H1 (cell line): ENCODE data around the gene SLTM. TPM values are rescaled to one million over a fixed set of nuclear protein-coding genes. Genes with fewer than 3 reads are reported as not detected.

Experiments
- CTCF ChIA-PET: fragments of 300-600 bp; sonication (Branson Sonifier 250); formaldehyde crosslinking; loops from one replicate; lab custom pipeline; 2021; ENCODE audit not compliant: partially characterized antibody; lab: Charles Lee
- POLR2A ChIA-PET: fragments of 300-600 bp; sonication (Branson Sonifier 250); formaldehyde crosslinking; loops from one replicate; lab custom pipeline; 2021; ENCODE audit warnings: inconsistent platforms; ENCODE audit not compliant: partially characterized antibody; lab: Charles Lee
- DNase-seq, 2 experiments: peaks; one replicate each; pipeline versions ENCODE4 v3.0.0 to v3.0.0-alpha.2; 2010 to 2022; ENCODE audit warnings: low spot score in 2 of 2, low read depth in 1 of 2, mixed read lengths in 1 of 2
- FAIRE-seq: peaks from 2 replicates; lab custom pipeline; 2011; peaks lifted over from hg19 to GRCh38; lab: Jason Lieb, UNC
- H2AFZ ChIP-seq: 2 replicates; pipeline ENCODE4 v1.8.1; 2012; ENCODE audit warnings: low read length, inconsistent platforms
- H2AK5ac ChIP-seq: 2 replicates; pipeline ENCODE4 v1.6.1; 2013; ENCODE audit warnings: low read depth, low read length
- H2BK120ac ChIP-seq: replicated peaks from 2 replicates; pipeline ENCODE3; 2013; ENCODE audit warnings: low read depth, low read length, inconsistent platforms
- H2BK12ac ChIP-seq: 2 replicates; pipeline ENCODE4 v1.6.1; 2013; ENCODE audit warnings: low read depth, low read length
- H2BK15ac ChIP-seq: 2 replicates; pipeline ENCODE4 v1.6.1; 2013; ENCODE audit warnings: low read length
- H2BK20ac ChIP-seq: 2 replicates; pipeline ENCODE4 v1.6.1; 2013; ENCODE audit warnings: low read length
- H2BK5ac ChIP-seq: 2 replicates; pipeline ENCODE4 v1.6.1; 2013; ENCODE audit warnings: low read depth, low read length
- H3K14ac ChIP-seq: 2 replicates; pipeline ENCODE4 v1.6.1; 2013; ENCODE audit warnings: inconsistent platforms; ENCODE audit not compliant: insufficient read length
- H3K18ac ChIP-seq: 2 replicates; pipeline ENCODE4 v1.6.1; 2013; ENCODE audit warnings: low read length; ENCODE audit errors: extremely low read depth
- H3K23ac ChIP-seq: 2 replicates; pipeline ENCODE4 v1.6.1; 2013; ENCODE audit warnings: inconsistent platforms; ENCODE audit not compliant: insufficient read length
- H3K23me2 ChIP-seq: 2 replicates; pipeline ENCODE4 v1.6.1; 2013; ENCODE audit warnings: low read depth, low read length
- H3K27ac ChIP-seq: 2 replicates; pipeline ENCODE4 v1.6.1; 2011; ENCODE audit warnings: low read depth, low read length, inconsistent platforms
- H3K27me3 ChIP-seq, 4 experiments: replicated peaks in 1 of 4; 1 replicate in 1 of 4; 2 replicates in 3 of 4; pipeline versions ENCODE4 v1.6.1 to v1.8.1; 2011 to 2013; ENCODE audit warnings: low read length in 3 of 4, mild to moderate bottlenecking in 3 of 4, inconsistent platforms in 2 of 4, mixed read lengths in 2 of 4, moderate library complexity in 1 of 4; ENCODE audit not compliant: control insufficient read depth in 3 of 4, insufficient read depth in 3 of 4; ENCODE audit errors: extremely low read depth in 1 of 4
- H3K36me3 ChIP-seq, 4 experiments: 2 replicates each; pipeline versions ENCODE4 v1.6.1 to v1.8.1; 2011 to 2013; ENCODE audit warnings: mild to moderate bottlenecking in 4 of 4, low read length in 3 of 4, moderate library complexity in 2 of 4, control low read depth in 1 of 4, inconsistent platforms in 1 of 4; ENCODE audit not compliant: insufficient read depth in 4 of 4, control insufficient read depth in 2 of 4
- H3K4ac ChIP-seq: replicated peaks from 2 replicates; pipeline ENCODE3; 2013; ENCODE audit warnings: low read length, low read depth, mixed read lengths, inconsistent platforms; ENCODE audit not compliant: insufficient read length
- H3K4me1 ChIP-seq, 4 experiments: replicated peaks in 1 of 4; 1 replicate in 1 of 4; 2 replicates in 3 of 4; pipeline versions ENCODE4 v1.6.1 to v1.8.1; 2011 to 2013; ENCODE audit warnings: low read length in 3 of 4, inconsistent platforms in 2 of 4, mixed read lengths in 1 of 4; ENCODE audit not compliant: insufficient read depth in 4 of 4, control insufficient read depth in 3 of 4
- H3K4me2 ChIP-seq, 2 experiments: 2 replicates each; pipeline versions ENCODE4 v1.6.1 to v1.8.1; 2011 to 2013; ENCODE audit warnings: low read depth in 2 of 2, low read length in 2 of 2, control low read depth in 1 of 2, inconsistent platforms in 1 of 2, mild to moderate bottlenecking in 1 of 2; ENCODE audit not compliant: insufficient read depth in 1 of 2
- H3K4me3 ChIP-seq, 4 experiments: fragments of 200-600, 300-600 bp in 1 of 4; sonication (generic), shearing (Covaris generic), sonication (Bioruptor Twin) in 1 of 4; 2 replicates each; pipeline versions ENCODE4 v1.5.1 to v1.8.1; 2011 to 2016; ENCODE audit warnings: low read length in 4 of 4, low read depth in 3 of 4, control low read depth in 2 of 4, inconsistent platforms in 2 of 4, mild to moderate bottlenecking in 2 of 4, mixed read lengths in 1 of 4, moderate library complexity in 1 of 4; ENCODE audit not compliant: insufficient read depth in 2 of 4; ENCODE audit errors: extremely low read depth in 1 of 4
- H3K56ac ChIP-seq: replicated peaks from 2 replicates; pipeline ENCODE3; 2013; ENCODE audit warnings: low read depth, mild to moderate bottlenecking, mixed read lengths, low read length, inconsistent platforms; ENCODE audit not compliant: insufficient read length
- H3K79me1 ChIP-seq: 2 replicates; pipeline ENCODE4 v1.6.1; 2013; ENCODE audit warnings: low read depth, low read length, control low read depth
- H3K79me2 ChIP-seq, 2 experiments: 2 replicates each; pipeline versions ENCODE4 v1.6.1 to v1.8.1; 2012 to 2013; ENCODE audit warnings: low read length in 2 of 2, mild to moderate bottlenecking in 2 of 2, inconsistent platforms in 1 of 2; ENCODE audit not compliant: insufficient read depth in 2 of 2, control insufficient read depth in 1 of 2
- H3K9ac ChIP-seq, 4 experiments: replicated peaks in 1 of 4; 1 replicate in 1 of 4; 2 replicates in 3 of 4; pipeline versions ENCODE4 v1.6.1 to v1.8.1; 2011 to 2013; ENCODE audit warnings: low read depth in 3 of 4, low read length in 3 of 4, control low read depth in 2 of 4, mild to moderate bottlenecking in 2 of 4, moderate library complexity in 2 of 4, inconsistent platforms in 1 of 4; ENCODE audit errors: extremely low read depth in 1 of 4
- H3K9me3 ChIP-seq, 2 experiments: 2 replicates each; pipeline versions ENCODE4 v1.6.1 to v1.8.1; 2012 to 2013; ENCODE audit warnings: mild to moderate bottlenecking in 2 of 2, moderate library complexity in 2 of 2, control low read depth in 1 of 2, inconsistent platforms in 1 of 2, low read depth in 1 of 2, low read length in 1 of 2, mixed read lengths in 1 of 2; ENCODE audit not compliant: insufficient read depth in 2 of 2
- H4K20me1 ChIP-seq, 2 experiments: replicated peaks in 1 of 2; 2 replicates each; pipeline versions ENCODE3 to v1.8.1; 2011 to 2013; ENCODE audit warnings: inconsistent platforms in 2 of 2, low read length in 2 of 2, mild to moderate bottlenecking in 1 of 2; ENCODE audit not compliant: insufficient read depth in 2 of 2, control insufficient read depth in 1 of 2
- H4K5ac ChIP-seq: 2 replicates; pipeline ENCODE4 v1.6.1; 2013; ENCODE audit warnings: low read length, low read depth, mixed read lengths, inconsistent platforms; ENCODE audit not compliant: insufficient read length
- H4K8ac ChIP-seq: 2 replicates; pipeline ENCODE4 v1.8.0; 2013; ENCODE audit warnings: mild to moderate bottlenecking, moderate library complexity, low read length, inconsistent platforms; ENCODE audit not compliant: insufficient read depth; ENCODE audit errors: extremely low read depth
- H4K91ac ChIP-seq: replicated peaks from 2 replicates; pipeline ENCODE3; 2013; ENCODE audit warnings: low read length, mixed read lengths, inconsistent platforms; ENCODE audit not compliant: insufficient read length
- KDM1A ChIP-seq: fragments of 200-600, 300-600 bp; sonication (generic); IDR thresholded peaks from 2 replicates; pipeline ENCODE4 v1.7.1; 2016; ENCODE audit warnings: mild to moderate bottlenecking, low read length, borderline replicate concordance
- POU5F1 ChIP-seq: IDR thresholded peaks from 2 replicates; pipeline ENCODE4 v1.6.1; 2011; ENCODE audit warnings: low read depth, mild to moderate bottlenecking, low read length, moderate library complexity
- SIRT6 ChIP-seq: IDR thresholded peaks from one replicate; pipeline ENCODE4 v1.7.1; 2012; ENCODE audit warnings: low read length, inconsistent platforms
- YY1 ChIP-seq: IDR thresholded peaks from 2 replicates; pipeline ENCODE4 v1.6.1; 2011; ENCODE audit warnings: low read depth, mild to moderate bottlenecking, low read length
- WGBS, 2 experiments: shearing (Covaris generic) in 1 of 2; methylation state at CpG; one replicate each; pipeline versions ENCODE4 v1.1.6 to v1.1.7; 2013 to 2015; ENCODE audit warnings: low lambda C conversion rate in 2 of 2, mixed read lengths in 2 of 2, inconsistent platforms in 1 of 2, low coverage in 1 of 2, missing lambda C conversion rate in 1 of 2; ENCODE audit not compliant: insufficient replicate concordance in 2 of 2, insufficient coverage in 1 of 2, insufficient read length in 1 of 2; ENCODE audit errors: extremely low coverage in 1 of 2, missing lambda C conversion rate in 1 of 2; 5-methylcytosine and 5-hydroxymethylcytosine counted together
- polyA plus RNA-seq, 7 experiments: library from polyadenylated mRNA; depleted of rRNA in 3 of 7; stranded (reverse) in 5 of 7; unstranded in 2 of 7; fragments of >200 nt in 5 of 7; fragments of 200-250 nt in 2 of 7; gene quantifications; 1 replicate in 5 of 7; 2 replicates in 1 of 7; 4 replicates in 1 of 7; pipeline versions ENCODE4 v1.2.1 to v1.2.3, GENCODE V29; 2011 to 2013; ENCODE audit warnings: missing spikeins in 2 of 7, mixed read lengths in 2 of 7
- total RNA-seq: library from RNA; stranded (reverse); fragmentation: NEBNext Ultra II Directional; extraction: Animal tissue kit (Norgen Biotek cat#: 25700); gene quantifications from 2 replicates; pipeline ENCODE4 v1.2.1, GENCODE V29; 2021
- TF ChIP-seq, protein P1 (sequence below), 3 experiments: IDR thresholded peaks; 1 replicate in 2 of 3; 2 replicates in 1 of 3; pipeline versions ENCODE4 v1.5.1 to v1.6.1; 2011; ENCODE audit warnings: low read length in 3 of 3, mild to moderate bottlenecking in 3 of 3, inconsistent platforms in 2 of 3, low read depth in 1 of 3, moderate library complexity in 1 of 3; ENCODE audit not compliant: insufficient read depth in 1 of 3; ENCODE audit errors: control extremely low read depth in 1 of 3

SLTM gene
- total and polyA plus RNA-seq, 2 of the 8 experiments (the other 6 are each of a cell fraction or from before 2014, with no cell fraction given) = 30.8 to 149 TPM

GRCh38 chr15:58929891-58930416 is 3.5 kb downstream of the SLTM start:
- H4K91ac ChIP-seq = no peak overlapping the region
- 56% methylated on average over 11 of the region's 11 CpGs; no CpG with 5 or more reads in 1 of the 2 experiments for WGBS, 2 experiments
- H3K4me1 ChIP-seq = peaks cover 0 to 23% (median 6%) of the 10 kb centered on the region in 4 experiments; a peak in 6 of 7 replicates
- CTCF ChIA-PET = interaction anchor here (0.7 kb wide), 1 partner anchor 491 kb away, joined by 3 read pairs; no protein-coding TSS in a partner anchor
- H3K4me2 ChIP-seq = peak overlapping the region; percentile 26 to 93; a peak in 2 of 4 replicates
- H2AFZ ChIP-seq = no peak overlapping the region
- no peak overlapping the region for H4K5ac ChIP-seq
- H2BK5ac ChIP-seq = no peak overlapping the region
- H3K14ac ChIP-seq = no peak overlapping the region
- H3K23me2 ChIP-seq = peaks cover 3% of the 10 kb centered on the region; the same call in 1 of the 2 replicates
- no peak for DNase-seq
- H2BK12ac ChIP-seq = no peak overlapping the region
- H4K20me1 ChIP-seq = no peaks in the 10 kb centered on the region
- H3K9me3 ChIP-seq = no peaks in the 10 kb centered on the region
- no peaks in the 10 kb centered on the region; the same call in 1 of the 2 replicates for H3K79me1 ChIP-seq
- TF ChIP-seq KDM1A (peak; percentile 57; the same call in 1 of the 2 replicates), SIRT6 (no peak), YY1 (no peak), POU5F1 (peak; percentile 85; the same call in 1 of the 2 replicates)
- TF ChIP-seq, protein P1, sequence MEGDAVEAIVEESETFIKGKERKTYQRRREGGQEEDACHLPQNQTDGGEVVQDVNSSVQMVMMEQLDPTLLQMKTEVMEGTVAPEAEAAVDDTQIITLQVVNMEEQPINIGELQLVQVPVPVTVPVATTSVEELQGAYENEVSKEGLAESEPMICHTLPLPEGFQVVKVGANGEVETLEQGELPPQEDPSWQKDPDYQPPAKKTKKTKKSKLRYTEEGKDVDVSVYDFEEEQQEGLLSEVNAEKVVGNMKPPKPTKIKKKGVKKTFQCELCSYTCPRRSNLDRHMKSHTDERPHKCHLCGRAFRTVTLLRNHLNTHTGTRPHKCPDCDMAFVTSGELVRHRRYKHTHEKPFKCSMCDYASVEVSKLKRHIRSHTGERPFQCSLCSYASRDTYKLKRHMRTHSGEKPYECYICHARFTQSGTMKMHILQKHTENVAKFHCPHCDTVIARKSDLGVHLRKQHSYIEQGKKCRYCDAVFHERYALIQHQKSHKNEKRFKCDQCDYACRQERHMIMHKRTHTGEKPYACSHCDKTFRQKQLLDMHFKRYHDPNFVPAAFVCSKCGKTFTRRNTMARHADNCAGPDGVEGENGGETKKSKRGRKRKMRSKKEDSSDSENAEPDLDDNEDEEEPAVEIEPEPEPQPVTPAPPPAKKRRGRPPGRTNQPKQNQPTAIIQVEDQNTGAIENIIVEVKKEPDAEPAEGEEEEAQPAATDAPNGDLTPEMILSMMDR (IDR thresholded peaks at IDR 0.05; ENCODE audit: control extremely low read depth in 1 of 3, insufficient read depth in 1 of 3, low read depth in 1 of 3, low read length in 3 of 3) = no peak
- no peak overlapping the region for H3K4ac ChIP-seq
- no peak overlapping the region for H3K4me3 ChIP-seq
- no peak overlapping the region for H2AK5ac ChIP-seq
- no peak overlapping the region for H4K8ac ChIP-seq
- POLR2A ChIA-PET = interaction anchor here (0.6 to 6.4 kb wide), 5 partner anchors 10 to 515 kb away, joined by 3 to 33 read pairs (median 4); no protein-coding TSS in a partner anchor
- H3K27ac ChIP-seq = no peak overlapping the region
- H3K36me3 ChIP-seq = peaks cover 0 to 61% (median 9%) of the 10 kb centered on the region in 4 experiments; a peak in 5 of 8 replicates
- FAIRE-seq = no peak
- no peak overlapping the region for H3K23ac ChIP-seq
- H2BK120ac ChIP-seq = no peak overlapping the region
- H3K27me3 ChIP-seq = no peaks in the 10 kb centered on the region
- H2BK20ac ChIP-seq = no peak overlapping the region
- peaks cover 13 to 80% of the 10 kb centered on the region in 2 experiments; a peak in 3 of 4 replicates for H3K79me2 ChIP-seq
- no peak overlapping the region for H3K56ac ChIP-seq
- no peak overlapping the region for H3K9ac ChIP-seq
- H2BK15ac ChIP-seq = no peak overlapping the region
- no peak overlapping the region for H3K18ac ChIP-seq
